ENCODE data around the gene GJB6.
"Not testable (repeated sequence)": the region's sequence is repeated elsewhere in the genome, so short reads cannot be mapped to it uniquely, and the experiment has no call there.

The GJB6 gene

DNA sequence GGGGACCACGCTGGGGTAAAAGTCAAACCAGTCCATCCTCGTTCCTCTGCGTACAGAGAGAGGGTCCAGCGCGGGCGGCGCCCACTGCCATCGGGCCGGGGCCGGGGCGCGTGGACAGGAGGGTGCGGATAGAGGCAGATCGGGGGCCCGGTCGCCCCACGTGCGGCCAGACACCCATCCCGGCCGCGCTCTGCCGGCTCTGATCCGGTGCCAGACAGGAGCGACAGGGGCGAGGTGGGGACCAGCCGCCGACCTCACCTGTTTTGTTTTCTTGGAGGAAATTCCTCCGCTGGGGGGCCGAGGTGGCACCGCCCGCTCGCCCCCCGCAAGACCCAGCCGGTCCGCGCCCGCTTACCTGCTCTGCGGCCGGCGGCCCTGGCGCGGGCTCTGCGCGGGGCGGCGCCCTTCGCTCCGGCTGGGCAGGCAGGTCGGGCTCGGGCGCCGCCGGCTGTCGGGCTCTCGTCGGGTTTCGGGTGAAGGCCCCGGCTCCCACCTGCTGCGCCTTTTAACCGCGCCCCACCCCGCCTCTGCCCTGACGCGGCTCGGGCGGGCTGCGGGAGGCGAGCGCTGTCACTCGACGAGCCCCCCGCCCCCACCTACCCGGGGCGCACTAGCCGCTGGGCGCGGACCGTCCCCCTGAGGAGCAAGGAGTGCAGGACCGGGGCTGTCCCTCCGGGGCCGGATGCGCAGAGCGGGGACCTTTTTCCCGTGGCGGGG lies at the start of gene GJB6:
TSS of gene GJB6 (minus strand) at position 481 of the 717 bp plus-strand sequence. CDS start 8,839 bp downstream, outside the sequence.
- no peak for DNase-seq (ENCODE audit: low spot score)

DNA sequence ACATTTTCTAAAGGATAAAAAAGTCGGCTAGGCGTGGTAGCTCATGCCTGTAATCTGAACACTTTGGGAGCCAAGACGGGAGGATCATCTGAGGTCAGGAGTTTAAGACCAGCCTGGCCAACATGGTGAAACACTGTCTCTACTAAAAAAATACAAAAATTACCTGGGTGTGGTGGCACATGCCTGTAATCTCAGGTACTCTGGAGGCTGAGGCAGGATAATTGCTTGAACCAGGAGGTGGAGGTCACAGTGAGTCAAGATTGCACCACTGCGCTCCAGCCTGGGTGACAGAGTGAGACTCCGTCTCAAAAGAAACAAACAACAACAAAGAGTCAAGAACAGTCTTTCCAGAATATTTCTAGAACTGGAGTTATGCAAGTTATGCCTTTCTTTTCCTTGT lies 44.8 kb upstream of the GJB6 start:
- not testable (repeated sequence) for DNase-seq (ENCODE audit: low spot score)

DNA sequence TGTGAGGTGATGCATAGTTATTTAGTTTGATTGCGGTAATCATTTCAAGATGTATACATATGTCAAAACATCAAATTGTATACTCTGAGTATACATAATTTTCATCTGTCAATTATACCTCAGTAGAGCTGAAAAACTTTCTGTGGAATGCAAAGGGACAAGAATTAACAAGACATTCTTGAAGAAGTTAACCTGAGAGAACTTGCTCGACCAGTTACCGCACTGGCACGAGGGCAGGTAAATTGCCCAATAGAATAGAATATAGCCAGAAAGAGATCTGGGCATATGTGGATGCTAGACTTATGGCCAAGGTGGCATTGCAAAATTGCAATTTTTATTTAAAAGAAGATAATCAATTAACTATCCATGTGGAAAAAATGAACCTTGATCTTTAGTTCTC lies 42.3 kb upstream of the GJB6 start:
- DNase-seq (ENCODE audit: low spot score) = no peak

DNA sequence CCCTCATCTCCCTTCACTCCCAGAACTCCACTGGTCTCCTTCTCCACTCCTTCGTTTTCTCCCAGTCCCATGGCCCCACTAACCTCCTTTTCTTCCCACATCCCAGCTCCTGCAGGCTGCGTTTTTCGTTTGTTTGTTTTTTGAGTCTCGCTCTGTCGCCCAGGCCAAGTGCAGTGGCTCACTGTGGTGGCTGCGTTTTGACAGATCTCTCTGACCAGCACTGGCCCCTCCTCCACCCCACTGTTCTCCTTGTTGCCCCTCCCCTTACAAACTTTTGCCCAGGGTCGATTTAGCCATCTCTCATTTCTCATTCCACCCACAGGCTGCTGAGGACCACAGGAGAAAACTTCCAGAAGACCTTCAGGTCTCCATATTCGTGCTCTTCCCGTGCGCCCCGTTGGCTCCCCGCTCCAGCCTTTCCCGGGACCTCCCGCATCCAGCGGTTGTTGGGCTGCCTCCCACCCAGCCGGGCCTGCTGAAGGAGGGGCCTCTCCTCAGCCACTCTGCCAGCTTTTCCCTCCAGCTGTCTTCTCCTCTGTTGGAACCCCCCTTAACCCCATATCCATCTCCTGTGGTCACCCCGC lies 40.6 kb upstream of the GJB6 start:
- DNase-seq (ENCODE audit: low spot score) = no peak

DNA sequence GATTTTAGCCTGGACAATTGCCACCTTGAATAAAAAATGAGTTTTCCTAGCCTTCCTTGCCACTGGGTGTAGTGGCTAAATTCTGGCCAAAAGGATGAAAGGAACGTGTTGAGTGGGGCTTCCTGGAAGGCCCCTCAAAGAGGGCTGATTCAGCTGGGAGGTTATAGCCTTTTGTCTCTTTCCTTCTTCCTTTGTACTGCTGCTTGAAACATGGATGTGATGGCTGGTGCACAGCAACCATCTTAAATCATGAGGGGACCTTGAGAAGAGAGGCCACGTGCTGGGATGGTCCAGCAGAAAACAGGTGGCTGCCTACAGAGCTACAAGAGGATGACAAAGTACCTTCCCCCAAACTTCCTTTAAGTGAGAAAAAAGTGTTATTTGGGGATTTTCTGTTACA lies 40.0 kb upstream of the GJB6 start:
- DNase-seq (ENCODE audit: low spot score) = no peak

DNA sequence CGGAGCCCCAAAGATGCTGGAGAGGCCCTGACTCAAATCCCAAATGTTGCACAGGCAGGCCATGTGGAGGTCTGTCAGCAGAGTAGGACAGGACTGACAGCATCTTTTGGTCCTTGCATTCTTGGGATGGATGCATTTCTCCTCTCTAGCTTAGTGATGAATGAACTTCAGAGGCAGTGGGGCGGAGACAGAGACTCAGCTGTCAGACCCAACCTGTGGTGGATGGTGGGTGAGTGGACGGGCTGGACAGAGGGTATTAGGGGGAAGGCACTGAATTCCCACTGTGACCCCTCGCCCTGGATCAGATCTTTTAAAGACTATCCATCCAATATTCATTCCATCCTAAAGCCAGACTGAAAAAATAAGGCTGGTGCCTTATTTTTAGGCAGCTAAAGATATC lies 39.3 kb upstream of the GJB6 start:
- DNase-seq (ENCODE audit: low spot score) = no peak

DNA sequence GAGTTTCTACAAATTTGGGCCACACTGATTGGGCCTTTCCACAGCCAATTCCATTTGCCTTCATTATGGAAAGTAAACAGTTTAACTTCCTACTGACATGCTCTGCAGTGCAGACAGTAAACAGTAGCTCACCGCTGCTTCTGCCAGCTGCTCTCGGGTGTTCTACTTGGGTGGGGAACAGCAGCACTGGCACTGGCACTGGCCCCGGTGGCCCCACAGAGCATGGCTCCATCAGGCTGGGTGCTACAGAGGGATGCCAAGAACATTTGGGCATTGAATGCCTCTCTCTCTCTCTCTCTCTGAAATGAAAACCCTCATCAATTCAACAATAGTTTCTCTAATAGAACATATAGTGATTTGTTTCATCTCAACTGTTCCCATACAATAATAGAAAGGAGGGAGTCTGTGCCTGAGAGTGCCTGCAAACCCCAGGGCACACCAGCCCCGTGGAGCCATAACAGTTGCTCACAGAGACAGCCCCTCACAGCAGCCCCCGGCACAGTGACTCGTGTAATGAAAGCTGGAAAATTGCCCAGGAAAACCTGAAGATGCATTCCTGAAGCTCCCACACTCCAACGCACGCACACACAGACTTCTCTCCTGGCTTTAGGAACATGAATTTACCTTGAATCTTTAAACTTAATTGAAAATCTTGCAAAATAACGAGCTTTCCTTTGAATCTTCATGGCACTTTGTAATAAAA lies 38.2 kb upstream of the GJB6 start:
- no peak for DNase-seq (ENCODE audit: low spot score)

DNA sequence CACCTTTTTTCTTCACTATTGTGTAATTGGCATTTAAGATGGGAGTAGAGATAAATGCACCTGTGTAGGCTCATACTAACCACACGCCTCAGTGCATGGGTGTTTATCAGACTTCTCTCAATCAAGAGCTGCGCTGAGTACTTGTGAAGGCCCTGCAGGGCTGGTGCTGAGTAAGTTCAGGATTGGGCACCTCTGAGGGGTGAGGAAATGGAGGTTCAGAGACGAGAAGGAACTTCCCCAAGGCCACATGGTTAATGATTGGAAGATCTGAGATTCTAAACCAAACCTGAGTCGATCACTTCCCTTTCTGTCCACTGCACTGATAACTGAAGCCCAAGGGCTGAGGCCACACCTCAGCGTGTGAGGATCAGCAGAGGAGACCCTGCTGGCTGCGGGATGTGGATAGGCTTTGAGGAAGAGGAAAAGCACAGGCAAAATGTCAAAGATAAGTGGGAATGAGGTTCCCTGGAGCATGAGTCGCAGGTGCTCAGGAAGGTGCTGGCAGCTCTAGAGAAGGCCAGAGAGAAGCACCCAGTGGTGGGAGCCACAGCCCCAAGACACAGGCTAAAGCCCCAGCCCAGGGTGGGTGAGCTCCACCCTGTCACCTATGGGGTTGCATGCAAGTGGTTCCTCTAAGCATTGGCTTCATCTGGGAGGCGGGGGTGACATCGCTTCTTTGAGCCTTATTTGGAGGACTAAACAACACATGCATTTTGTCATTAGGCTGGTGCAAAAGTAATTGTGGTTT lies 32.3 kb upstream of the GJB6 start:
- DNase-seq (ENCODE audit: low spot score) = no peak

DNA sequence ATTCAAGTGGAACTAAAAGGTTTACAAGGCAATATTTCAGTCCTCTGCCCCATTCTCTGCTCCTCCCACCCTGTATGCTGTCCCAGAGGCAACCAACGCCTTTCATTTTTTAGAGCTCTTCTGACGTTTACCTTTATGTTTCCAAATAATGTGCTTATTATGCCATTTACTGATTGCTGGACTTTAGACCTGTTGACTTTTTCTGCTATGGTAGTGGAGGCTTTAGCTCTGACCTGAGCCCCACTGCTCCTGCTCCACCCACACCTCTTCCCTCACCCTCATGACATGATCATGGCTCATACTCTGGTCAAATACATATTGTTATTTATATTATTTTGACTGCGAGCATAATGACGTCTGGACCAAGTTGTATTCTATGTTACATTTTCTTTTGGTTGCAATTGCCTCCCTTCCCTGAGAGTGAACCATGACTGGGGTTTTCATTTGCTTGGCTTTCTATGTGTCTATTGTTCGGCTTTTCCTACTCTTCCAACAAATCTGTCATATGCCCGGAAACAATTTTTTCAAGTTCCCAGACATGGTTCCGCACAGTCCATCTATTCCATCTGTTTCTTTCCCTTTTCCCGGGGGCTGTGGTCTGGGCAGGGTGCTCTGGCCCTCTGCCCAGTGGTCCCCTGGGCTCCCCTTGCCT lies 31.4 kb upstream of the GJB6 start:
- DNase-seq (ENCODE audit: low spot score) = no peak

DNA sequence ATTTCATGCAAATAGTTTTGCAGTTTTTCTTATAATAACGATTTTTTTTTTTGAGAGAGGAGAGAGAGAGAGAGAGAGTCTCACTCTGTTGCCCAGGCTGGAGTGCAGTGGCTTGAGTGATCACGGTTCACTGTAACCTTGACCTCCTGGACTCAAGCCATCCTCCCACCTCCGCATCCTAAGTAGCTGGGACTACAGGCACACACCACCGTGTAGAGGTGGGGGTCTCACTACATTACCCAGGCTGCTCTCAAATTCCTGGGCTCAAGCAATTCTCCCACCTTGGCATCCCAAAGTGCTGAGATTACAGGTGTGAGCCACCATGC lies 26.8 kb upstream of the GJB6 start:
- no peak for DNase-seq (ENCODE audit: low spot score)

DNA sequence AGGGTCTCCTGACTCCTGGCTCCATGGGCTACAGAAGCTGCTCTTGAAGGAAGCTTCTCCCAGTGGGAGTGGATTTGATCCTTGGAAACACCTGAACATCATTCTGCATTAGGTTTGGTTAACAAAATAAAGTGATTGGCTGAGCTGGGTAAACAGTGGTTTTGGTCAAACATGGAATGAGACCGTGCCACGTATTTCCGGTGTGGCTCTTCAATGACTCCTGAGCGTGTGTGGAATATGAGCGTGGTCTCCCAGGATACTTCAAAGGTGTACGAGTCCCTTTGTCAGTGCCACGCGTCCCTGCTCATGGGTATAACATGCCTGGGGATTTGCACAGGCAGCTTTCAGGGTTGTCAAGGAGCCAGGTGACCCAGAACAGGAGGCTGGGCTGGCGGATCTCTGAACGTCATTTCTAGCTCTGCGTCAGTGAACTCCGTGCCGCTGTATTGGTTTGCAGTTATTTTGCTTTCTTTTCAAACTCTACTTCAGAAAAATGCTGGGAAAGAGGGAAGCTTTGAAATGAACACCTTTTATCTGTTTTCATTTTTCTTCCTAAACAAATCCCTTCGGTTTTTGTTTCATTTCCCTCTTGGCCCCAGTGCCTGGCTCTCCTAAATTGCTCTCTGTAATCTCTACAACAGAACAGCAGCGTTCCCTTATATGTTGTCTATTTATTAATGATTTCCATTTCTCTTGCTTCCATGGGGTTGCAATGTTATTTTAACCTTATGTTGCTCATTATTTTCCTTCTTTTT lies 26.3 kb upstream of the GJB6 start:
- DNase-seq (ENCODE audit: low spot score) = no peak

DNA sequence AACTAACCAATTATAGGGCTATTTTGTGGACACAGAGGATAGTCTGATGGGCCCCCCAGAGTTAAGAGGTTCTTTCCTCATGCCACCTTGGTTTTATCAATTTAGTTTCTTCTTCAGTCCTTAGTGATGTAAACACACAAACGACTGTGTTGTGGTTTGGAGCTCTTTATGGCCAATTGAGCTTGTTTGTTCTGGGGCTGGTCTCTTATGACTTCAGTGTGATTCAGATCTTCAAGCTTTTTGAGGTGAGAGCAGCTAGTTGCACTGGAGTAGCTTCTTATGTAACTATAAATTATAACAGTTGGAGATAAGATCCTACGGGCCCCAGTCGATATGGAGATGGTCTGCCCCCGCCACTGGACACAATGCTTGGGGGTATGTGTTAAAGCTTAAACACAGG lies 22.0 kb upstream of the GJB6 start:
- no peak for DNase-seq (ENCODE audit: low spot score)

DNA sequence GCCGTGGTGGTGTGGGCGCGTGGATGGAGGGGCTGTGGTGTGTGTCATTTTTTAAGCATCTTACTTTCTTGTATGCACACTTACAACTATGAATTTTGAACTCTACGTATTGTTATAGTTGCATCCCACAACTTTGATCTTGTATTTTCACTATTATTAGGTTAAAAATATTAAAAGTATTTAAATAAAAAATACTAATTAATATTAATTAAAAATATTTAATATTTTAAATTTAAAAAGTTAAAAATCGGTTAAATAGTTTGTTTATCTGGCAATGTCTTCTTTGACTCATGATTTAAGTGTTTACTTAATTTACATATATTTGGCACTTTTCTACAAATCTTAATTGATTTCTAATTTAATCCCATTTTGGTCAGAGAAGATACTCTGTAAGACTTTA lies 17.8 kb upstream of the GJB6 start:
- no peak for DNase-seq (ENCODE audit: low spot score)

DNA sequence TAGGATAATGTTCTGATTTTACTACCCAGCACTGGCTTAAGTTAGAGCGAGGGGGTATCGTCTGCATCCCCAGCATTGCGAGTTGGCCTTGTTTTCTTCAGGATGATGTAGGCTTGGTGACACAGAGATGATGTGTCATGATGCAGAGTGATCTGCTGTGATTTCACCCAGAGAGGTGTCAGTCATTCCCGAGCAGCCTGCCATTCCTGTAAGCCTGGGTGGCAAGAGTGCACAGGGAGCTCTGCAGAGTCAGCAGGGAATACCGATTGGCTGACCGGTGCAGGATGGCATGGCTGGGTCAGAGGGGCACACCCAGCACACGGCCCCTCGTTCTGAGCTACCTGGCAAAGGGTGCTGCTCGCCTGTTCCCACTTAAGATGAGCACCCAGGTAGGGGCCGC lies 15.8 kb upstream of the GJB6 start:
- no peak for DNase-seq (ENCODE audit: low spot score)

DNA sequence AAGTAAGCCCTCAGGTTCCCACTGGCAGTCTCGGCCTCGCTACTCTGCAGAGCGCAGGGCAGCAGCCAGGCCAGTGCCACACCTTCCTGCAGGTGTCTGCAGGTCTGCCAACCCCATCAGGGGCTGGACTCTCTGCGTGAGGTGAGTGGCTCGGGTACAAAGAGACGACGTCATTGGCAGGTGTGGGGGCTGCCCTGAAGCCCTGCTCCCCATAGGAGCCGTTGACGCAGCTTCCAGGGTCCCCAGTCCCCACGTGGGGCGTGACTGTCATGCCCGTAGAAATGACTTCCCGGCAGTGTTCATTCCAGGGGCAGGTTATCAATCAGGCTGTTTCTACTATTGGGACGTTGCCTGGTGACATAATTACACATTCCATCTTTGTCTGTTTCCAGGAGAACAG lies 15.3 kb upstream of the GJB6 start:
- DNase-seq (ENCODE audit: low spot score) = no peak

DNA sequence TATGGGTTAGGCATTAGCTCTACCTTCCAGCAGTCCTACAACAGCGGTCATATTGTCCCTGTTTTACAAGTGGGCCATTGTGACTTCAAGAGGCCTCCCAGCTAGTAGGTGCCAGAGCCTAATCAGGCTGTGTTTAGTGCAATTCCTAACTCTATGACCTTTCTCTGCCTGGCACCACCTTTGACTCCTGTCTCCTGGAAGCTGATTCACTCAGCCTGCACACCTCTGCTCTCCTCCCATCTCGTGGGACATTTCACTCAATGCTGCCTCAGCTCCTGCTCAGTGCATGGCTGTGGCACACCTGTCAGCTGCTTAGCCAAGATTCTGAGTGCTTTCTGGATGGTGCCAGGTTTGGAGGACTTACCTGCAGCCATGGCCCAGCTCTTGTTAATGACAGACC lies 9.5 kb upstream of the GJB6 start:
- no peak for DNase-seq (ENCODE audit: low spot score)

DNA sequence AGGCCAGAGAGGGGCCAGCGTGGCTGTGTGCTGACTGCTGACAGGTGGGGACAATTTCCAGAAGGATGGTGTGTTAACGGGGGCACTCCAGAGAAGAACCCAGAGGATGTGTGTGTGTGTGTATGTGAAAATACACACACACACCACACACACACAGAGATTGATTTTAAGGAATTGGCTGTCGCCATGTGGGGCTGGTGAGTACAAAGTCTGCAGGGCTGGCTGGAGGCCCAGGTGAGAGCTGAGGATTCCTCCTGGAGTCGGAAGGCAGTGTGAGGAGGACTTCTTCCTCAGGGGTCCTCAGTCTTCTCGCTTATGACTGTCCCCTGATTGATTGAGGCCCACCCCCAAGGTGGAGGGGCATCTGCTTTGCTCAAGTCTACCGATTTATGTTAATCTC lies 7.6 kb upstream of the GJB6 start:
- no peak for DNase-seq (ENCODE audit: low spot score)

DNA sequence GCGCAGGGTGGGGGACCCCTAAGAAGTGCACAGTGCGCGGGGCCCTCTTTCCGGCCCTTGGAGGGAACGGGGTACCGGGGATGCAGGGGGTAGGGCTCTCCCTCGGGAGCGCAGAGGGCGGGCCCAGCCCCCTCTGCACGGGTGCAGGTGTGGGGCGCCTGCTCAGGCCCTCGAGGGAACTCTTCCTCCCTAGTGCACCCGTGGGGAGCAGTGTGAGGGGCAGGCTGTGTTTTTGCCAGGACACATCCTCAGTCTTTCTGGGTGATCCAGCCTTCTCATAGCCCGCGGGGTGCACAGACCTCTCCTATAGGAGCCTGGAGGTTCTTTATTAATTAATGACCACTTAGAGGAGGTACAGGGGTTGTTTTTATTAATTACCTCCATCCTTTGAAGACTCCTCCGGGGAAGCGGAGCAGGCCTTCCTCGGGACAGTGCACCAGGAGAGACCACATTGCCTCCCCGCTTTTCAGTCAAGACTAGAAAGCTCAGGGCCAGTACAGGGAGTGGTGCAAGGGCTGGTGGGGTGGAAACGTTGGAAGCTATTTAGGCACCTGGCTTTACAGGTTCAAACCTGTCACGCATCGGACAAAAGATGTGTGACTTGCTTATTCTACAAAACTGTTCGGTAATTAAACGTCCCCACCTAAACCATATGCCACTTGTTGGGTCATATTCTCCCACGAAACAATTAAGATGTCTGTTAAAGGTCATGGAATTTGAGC lies 598 bp upstream of the GJB6 start:
- no peak for DNase-seq (ENCODE audit: low spot score)

DNA sequence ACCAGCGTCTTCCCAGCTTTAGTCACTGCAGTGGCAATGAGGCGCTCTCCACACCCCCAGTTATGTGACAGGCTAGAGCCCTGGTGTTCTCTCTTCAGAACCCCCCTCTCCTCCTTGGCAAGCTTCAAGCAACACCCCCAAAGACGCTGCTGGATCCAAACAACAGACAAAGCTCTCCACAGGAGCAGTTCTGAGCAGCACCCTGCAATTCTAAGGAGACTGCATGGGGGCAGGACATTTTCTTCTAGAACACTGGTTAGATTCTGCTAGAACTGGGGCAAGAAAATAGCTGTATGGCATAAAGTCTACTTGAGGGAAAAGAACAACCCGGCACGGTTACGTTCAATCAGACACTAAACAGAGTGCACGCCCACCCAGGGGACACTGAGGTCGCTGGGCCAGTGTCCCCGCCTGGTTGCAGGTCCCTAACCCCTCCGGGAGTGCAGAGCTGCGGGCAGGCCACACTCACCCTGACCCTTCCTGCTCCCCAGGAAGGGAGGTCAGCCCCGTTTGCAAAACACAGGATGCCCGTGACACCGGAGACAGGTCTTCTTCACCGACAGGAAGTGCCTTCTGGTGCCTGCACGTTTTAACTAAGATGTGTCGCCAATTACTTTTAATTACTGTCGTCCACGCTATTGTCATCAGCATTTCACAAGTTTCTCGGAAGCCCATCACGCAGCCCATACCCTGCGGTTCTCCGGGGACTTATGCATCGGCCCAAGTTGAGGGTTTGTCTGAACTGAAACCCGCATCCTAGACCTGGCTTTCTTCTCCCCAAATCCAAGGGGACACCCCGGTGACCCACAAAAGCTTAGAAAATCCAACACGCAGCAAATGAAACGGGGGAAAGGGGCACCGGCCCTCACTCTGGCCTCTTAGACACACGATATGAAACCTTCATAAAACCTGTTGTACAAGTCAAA lies 943 bp downstream of the GJB6 start:
- peak; percentile 12 for DNase-seq (ENCODE audit: low spot score)

DNA sequence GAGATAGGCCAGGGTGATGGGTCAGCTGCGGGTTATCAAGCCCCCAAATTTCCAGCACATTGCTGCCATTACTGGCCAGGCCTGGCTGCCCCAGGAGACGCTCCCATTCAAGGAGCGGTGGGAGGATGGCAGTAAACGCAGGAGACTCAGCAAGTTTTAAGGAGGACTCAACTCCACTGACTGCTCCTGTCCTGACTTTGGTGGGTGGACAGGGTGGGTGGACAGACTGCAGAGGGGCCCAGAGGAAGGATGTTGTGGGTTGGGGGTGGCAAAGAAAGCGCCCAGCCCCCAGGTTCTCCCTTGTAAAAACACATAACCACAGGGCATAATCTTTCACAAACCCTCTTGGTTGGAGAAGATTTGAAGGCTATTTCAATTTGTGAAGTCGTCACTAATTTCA lies 4.4 kb downstream of the GJB6 start:
- no peak for DNase-seq (ENCODE audit: low spot score)
